ENCODE measurements around the gene GABARAP. TPM values are rescaled to one million over a fixed set of nuclear protein-coding genes. Genes with fewer than 3 reads are reported as not detected.

Gene GABARAP
- total RNA-seq, 1 donor from 2014 or later, result 418 TPM

GRCh38 chr17:7205561-7205960, 36.7 kb downstream of the GABARAP start:
- H3K27me3 Mint-ChIP-seq (ENCODE audit: unreplicated experiment), result peaks cover 21% of the 10 kb centered on the region
- peak overlapping the region; percentile 90 for H3K27ac Mint-ChIP-seq (ENCODE audit: unreplicated experiment)
- peaks cover 25% of the 10 kb centered on the region for H3K4me1 Mint-ChIP-seq (ENCODE audit: unreplicated experiment)
- TF ChIP-seq CTCF (IDR thresholded peaks at IDR 0.05; ENCODE audit: unreplicated experiment), result no peak
- peak overlapping the region; percentile 81 for H3K4me3 Mint-ChIP-seq (ENCODE audit: unreplicated experiment)
- H3K36me3 Mint-ChIP-seq (ENCODE audit: low read depth, unreplicated experiment), result peaks cover 34% of the 10 kb centered on the region
- no peak for DNase-seq (ENCODE audit: low spot score)
- no peaks in the 10 kb centered on the region for H3K9me3 Mint-ChIP-seq (ENCODE audit: unreplicated experiment)

GRCh38 chr17:7204828-7205461, 37.3 kb downstream of the GABARAP start:
- H3K36me3 Mint-ChIP-seq (ENCODE audit: low read depth, unreplicated experiment), result peaks cover 34% of the 10 kb centered on the region
- H3K4me3 Mint-ChIP-seq (ENCODE audit: unreplicated experiment), result peak overlapping the region; percentile 81

GRCh38 chr17:7204336-7204735, 37.9 kb downstream of the GABARAP start:
- Mint-ChIP-seq H3K36me3 (ENCODE audit: low read depth, unreplicated experiment) (peaks cover 34% of the 10 kb centered on the region), H3K27me3 (ENCODE audit: unreplicated experiment) (peaks cover 19% of the 10 kb centered on the region), H3K9me3 (ENCODE audit: unreplicated experiment) (no peaks in the 10 kb centered on the region), H3K4me1 (ENCODE audit: unreplicated experiment) (peaks cover 21% of the 10 kb centered on the region), H3K27ac (ENCODE audit: unreplicated experiment) (peak overlapping the region; percentile 70), H3K4me3 (ENCODE audit: unreplicated experiment) (peak overlapping the region; percentile 81)
- DNase-seq (ENCODE audit: low spot score), result no peak
- no peak for TF ChIP-seq CTCF (IDR thresholded peaks at IDR 0.05; ENCODE audit: unreplicated experiment)

More at GRCh38 chr17:7204828-7205461, 37.3 kb downstream of the GABARAP start:
- Mint-ChIP-seq H3K27me3 (ENCODE audit: unreplicated experiment) (peaks cover 21% of the 10 kb centered on the region), H3K27ac (ENCODE audit: unreplicated experiment) (peak overlapping the region; percentile 83), H3K9me3 (ENCODE audit: unreplicated experiment) (no peaks in the 10 kb centered on the region), H3K4me1 (ENCODE audit: unreplicated experiment) (peaks cover 21% of the 10 kb centered on the region)
- peak; percentile 89 for DNase-seq (ENCODE audit: low spot score)
- TF ChIP-seq CTCF (IDR thresholded peaks at IDR 0.05; ENCODE audit: unreplicated experiment), result no peak

GRCh38 chr17:7203391-7203790, 38.9 kb downstream of the GABARAP start:
- no peak overlapping the region for H3K27ac Mint-ChIP-seq (ENCODE audit: unreplicated experiment)
- no peaks in the 10 kb centered on the region for H3K9me3 Mint-ChIP-seq (ENCODE audit: unreplicated experiment)
- TF ChIP-seq CTCF (IDR thresholded peaks at IDR 0.05; ENCODE audit: unreplicated experiment), result no peak
- no peak for DNase-seq (ENCODE audit: low spot score)
- peaks cover 18% of the 10 kb centered on the region for H3K4me1 Mint-ChIP-seq (ENCODE audit: unreplicated experiment)
- H3K4me3 Mint-ChIP-seq (ENCODE audit: unreplicated experiment), result no peak overlapping the region
- H3K27me3 Mint-ChIP-seq (ENCODE audit: unreplicated experiment), result peaks cover 19% of the 10 kb centered on the region
- peaks cover 34% of the 10 kb centered on the region for H3K36me3 Mint-ChIP-seq (ENCODE audit: low read depth, unreplicated experiment)

GRCh38 chr17:7196651-7197401, 45.4 kb downstream of the GABARAP start:
- peaks cover 11% of the 10 kb centered on the region for H3K27me3 Mint-ChIP-seq (ENCODE audit: unreplicated experiment)
- DNase-seq (ENCODE audit: low spot score), result no peak
- no peaks in the 10 kb centered on the region for H3K9me3 Mint-ChIP-seq (ENCODE audit: unreplicated experiment)
- H3K27ac Mint-ChIP-seq (ENCODE audit: unreplicated experiment), result no peak overlapping the region
- H3K36me3 Mint-ChIP-seq (ENCODE audit: low read depth, unreplicated experiment), result peaks cover 38% of the 10 kb centered on the region
- peak overlapping the region; percentile 49 for H3K4me3 Mint-ChIP-seq (ENCODE audit: unreplicated experiment)
- no peak for TF ChIP-seq CTCF (IDR thresholded peaks at IDR 0.05; ENCODE audit: unreplicated experiment)
- H3K4me1 Mint-ChIP-seq (ENCODE audit: unreplicated experiment), result peaks cover 3% of the 10 kb centered on the region

All from endothelial cell (in vitro differentiated cells).